HG03442 (cell line): ENCODE results near the gene PGBD5.

Experiments used
- ATAC-seq: cut with Tn5 transposase; IDR thresholded peaks from one replicate; pipeline ENCODE4 v1.9.1; 2021; ENCODE audit warnings: mild to moderate bottlenecking, moderate library complexity; ENCODE audit not compliant: unreplicated experiment

PGBD5 gene

DNA sequence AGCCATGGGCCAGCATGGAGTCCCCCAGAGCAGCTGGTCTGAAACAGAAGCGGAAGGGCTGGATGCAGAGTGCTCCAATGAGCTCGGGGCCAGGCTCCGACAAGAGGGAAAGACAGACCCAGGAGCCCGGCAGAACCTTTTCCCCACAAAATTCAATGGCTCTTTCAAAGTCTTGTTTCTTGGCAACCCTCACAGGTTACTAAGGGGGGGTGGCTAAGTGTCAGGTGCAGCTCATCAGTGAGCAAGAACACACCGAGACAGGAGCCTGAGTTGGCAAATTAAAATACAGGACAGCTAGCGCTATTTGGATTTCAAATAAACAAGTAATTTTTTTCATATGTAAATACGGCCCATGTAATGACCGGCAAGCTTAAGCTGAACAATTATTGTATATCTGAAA lies 27.3 kb downstream of the PGBD5 start:
- ATAC-seq, result no peak

- no peak for ATAC-seq
Measured at GRCh38 chr1:230396966-230397365, 29.2 kb downstream of the PGBD5 start.

DNA sequence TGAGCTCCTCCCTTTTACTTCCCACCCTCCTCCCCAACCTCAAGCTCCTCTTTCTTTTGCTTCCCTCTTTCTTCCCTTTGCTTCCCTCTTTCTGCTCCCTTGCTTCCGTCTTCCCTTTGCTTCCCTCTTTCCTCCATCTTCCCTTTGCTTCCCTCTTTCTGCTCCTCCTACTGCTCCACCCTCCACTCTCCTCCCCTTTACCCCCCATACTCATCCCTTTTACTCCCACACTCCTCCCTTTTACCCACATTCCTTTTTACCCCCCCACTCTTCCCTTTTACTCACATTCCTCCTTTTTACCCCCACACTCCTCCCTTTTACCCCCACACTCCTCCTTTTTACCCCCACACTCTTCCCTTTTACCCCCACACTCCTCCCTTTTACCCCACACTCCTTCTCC lies 30.2 kb downstream of the PGBD5 start:
- ATAC-seq, result no peak

- no peak for ATAC-seq
Measured at GRCh38 chr1:230394741-230395140, 31.4 kb downstream of the PGBD5 start.

- ATAC-seq, result no peak
Measured at GRCh38 chr1:230394134-230394533, 32.0 kb downstream of the PGBD5 start.

DNA sequence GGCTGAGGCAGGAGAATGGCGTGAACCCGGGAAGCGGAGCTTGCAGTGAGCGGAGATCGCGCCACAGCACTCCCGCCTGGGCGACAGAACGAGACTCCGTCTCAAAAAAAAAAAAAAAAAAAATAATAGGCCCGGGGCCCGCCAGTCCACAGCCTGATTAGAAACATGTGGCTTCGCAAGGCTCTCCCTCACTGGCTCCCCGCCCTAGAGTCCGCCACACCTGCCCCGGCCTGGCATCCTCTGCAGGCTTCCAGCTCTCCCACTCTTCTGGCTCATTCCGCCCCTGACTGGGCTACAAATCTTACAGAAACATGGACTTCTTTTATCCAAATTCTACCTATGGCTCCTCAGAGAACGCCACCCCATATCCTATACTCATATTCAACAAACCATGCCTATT lies 32.4 kb downstream of the PGBD5 start:
- no peak for ATAC-seq

DNA sequence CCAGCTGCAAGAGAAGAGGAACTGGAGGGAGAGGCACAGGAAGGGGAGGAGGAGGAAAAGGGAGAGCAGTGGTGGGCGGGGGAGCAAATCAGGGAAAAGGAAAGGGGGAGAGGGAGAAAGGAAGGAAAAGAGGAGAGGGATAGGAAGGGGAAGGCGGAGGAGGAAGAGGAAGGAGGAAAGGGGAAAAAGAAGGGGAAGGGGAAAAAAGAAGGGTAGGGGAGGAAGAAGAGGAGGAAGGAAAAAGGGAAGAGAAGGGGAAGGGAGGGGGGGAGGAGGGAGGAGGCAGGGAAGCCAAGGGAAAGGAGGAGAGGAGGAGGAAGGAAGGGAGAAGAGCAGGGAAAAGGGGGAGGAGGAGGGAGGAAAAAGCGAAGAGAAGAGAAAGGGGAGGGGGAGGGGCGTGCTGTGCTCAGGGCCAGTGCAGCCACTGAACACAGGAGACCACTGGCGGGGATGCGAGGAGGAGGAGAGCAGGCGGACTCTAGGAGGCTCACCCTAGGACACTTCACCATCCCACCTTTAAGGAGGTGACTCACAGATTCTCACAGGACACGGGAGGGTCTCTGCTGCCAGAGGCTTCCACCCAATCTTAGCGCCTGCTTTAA lies 33.1 kb downstream of the PGBD5 start:
- ATAC-seq, result no peak

GRCh38 chr1:230392536-230392909 lies 33.6 kb downstream of the PGBD5 start:
- no peak for ATAC-seq

GRCh38 chr1:230391776-230392535 lies 34.2 kb downstream of the PGBD5 start:
- ATAC-seq, result no peak

DNA sequence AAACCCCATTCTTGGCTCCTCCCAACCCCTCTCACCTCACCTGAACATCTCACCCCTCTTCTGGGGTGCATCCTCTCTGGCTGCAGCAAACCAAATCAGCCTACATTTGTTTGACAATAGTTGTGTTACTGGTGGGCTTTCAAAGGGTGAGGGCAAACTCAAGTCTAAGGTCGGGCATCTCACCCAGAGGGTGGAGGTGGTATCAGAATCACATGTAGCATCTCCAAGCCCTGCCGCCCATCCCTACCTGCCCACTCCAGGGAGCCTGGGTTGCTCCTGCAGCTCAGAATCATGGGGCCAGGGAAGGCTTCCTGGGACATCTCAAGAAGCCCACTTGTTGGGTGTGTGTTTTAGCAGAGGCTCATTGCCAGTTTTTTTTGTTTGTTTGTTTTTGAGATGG lies 35.8 kb downstream of the PGBD5 start:
- no peak for ATAC-seq

DNA sequence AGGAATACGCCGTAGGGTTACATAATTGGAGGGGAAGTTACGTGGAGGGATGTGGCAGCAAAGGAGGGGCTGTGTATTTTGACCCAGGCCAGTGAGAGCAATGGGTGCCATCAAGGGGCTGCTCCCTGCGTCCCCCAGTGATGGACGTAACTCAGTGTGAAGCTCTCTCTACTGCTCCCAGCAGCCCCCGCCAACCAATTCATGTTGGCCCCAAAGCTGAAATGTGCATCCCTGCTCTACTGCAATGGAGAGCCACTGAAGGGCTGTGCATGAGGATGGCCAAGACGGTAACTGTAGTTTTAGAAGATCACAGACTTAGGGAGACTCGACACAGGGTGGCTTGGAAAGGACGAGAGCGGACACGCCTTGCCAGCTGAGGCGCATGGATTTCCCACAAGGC lies 38.3 kb downstream of the PGBD5 start:
- no peak for ATAC-seq

GRCh38 chr1:230387296-230387695 lies 38.8 kb downstream of the PGBD5 start:
- no peak for ATAC-seq

GRCh38 chr1:230386637-230387262 lies 39.4 kb downstream of the PGBD5 start:
- no peak for ATAC-seq

GRCh38 chr1:230385930-230386329 lies 40.2 kb downstream of the PGBD5 start:
- ATAC-seq, result no peak

- no peak for ATAC-seq
Measured at GRCh38 chr1:230385158-230385450, 41.0 kb downstream of the PGBD5 start.

DNA sequence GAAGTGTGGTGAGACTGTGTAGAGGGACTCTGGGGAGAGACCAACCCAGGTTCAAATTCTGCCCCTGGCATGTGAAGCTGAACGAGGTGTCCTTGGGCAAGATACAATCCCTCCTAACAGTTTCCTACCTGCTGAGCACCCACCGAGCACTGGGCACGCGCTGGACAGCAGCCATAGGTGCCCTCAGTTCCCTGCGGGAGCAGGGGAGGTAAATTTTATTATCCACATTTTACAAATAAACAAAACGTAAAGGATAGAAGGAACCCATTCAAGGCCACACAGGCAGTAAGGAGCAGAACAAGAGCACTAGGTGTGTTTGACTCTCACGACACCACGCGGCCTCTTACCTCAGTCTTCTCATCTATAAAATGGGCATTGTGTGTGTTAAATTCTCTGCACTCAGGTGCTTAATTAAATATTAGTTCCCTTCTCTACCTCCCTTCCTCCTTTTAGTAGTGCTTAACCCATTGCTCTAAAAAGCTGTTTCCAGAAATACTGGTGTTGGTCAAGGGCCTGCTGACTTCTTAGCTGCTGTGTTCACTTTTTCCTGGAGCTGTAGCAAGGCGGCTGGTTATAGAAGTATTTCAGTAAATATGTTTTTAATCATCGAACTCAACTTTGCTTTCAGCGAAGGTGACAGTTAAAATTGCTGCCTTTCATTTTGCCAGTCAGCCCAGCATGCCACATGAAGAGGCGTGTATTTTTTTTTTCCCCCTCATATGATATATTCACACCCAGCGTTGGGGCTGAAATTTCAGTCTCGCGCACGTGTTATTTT lies 41.6 kb downstream of the PGBD5 start:
- no peak for ATAC-seq

DNA sequence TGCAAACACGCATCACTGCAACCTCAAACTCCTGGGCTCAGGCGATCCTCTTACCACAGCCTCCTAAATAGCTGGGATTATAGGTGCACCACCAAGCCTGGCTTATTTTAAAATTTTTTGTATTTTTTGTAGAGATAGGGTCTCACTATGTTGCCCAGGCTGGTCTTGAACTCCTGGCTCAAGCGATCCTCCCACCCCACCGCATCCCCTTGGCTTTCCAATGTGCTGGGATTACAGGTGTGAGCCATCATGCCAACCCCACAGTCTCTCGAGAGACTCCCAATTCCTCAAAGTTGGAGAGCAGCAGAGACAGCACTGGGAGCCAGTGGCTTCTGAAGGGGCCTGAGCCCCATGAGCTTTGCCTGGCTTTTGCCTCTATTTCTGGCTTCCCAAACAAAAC lies 42.7 kb downstream of the PGBD5 start:
- ATAC-seq, result no peak

DNA sequence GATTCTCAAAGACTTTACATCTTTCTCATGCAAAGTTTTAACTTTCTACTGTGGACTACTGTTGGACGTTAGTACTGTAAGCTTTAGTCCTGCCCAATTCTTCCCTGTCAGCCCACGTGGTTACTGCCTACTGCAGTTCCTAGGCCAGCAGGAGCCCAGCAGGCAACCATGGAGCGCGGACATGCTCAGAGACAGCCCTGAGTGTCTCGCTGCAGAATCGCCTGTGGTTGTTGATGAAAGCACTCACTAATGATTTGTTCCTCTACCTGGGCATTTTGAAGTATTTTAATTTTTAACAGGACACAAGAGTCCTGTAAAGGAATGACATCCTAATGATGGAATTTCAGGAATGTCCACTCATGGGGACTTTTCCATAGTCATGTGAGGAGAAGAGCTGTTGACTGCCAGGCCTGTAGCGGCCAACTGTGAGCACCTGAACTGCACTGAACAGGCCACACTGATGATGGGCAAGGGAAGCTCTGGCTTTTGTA lies 44.1 kb downstream of the PGBD5 start:
- no peak for ATAC-seq

DNA sequence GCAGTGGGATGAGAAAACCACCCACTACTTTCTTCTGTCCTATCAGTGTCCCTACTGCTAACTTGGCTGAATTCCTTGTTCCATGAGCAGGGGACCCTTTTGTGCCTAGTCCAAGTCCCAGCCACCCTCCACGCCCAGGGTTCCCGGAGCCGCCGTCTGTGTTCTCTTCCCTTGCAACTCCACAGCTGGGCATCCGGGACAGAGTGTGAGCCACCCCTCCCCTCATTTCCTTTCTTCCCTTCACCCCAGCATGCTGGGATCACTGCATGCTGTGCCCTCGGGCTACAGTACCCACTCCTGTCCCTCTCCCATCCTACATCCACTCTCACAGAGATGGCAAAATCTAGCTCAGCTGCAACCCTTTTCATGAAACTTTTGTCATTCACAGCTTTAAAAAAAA lies 44.5 kb downstream of the PGBD5 start:
- ATAC-seq, result no peak

DNA sequence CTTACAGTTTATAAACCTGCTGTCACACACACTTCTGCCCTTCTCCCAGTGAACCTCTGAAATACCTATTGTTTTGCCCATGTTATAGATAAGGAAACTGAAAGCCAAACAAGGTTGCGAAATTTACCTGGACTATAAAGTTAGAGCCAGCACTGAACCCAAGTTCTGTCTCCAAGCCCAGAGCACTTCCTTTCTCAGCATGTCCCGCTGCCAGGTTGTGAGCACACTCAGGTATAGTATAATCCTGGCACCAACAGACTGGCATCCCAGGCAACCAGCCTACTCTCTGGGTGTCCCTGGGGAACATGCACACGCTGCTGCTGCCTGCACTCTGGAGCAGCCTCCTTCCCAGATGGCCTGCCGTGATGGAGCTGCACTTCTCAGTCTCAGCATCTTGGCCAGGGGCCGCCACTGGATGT lies 45.1 kb downstream of the PGBD5 start:
- ATAC-seq, result no peak

DNA sequence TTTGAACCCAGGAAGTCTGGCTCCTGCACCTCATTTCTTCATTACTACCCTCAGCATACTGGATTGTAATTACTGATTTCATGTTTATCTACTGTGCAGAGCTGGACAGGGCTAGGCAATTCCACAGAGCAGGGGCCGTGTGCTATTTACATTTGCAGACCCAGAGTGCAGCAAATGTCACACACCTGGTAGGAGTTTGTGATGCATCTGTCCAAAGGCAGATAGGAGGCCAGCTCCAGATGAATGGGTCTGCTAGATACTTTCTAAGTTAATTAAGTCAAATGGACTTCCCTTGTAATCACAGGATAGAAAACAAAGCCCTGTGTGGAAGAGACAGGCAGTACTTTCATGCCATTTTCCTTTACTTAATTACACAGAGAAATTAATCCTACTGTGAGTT lies 46.2 kb downstream of the PGBD5 start:
- ATAC-seq, result no peak

DNA sequence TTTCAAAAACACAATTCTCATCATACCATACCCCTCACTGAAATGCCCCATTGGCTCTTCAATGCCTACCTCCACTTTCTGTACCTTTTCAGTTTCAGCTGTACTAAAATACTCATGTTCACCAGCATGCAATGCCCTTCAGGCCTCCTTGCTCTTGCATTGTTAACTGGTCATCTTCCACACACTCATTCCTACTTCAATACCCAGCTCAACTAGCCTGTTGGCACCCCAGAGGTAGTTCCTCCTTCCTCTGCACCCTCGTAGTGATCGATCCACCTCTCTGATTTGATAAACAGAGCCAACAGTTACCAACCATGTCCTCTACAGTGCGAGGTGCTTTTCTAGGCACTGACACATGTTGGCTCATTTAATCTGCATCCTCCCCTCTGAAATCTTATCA lies 46.7 kb downstream of the PGBD5 start:
- ATAC-seq, result no peak
